Fibroblast of peridontal ligament (primary cell): ENCODE measurements around the gene SLC4A2.

ENCODE experiments used
- DNase-seq: peaks from one replicate; pipeline ENCODE4 v3.0.0-alpha.2; 2010; ENCODE audit errors: extremely low read depth

SLC4A2 gene

GRCh38 chr7:151043959-151044358, 15.4 kb upstream of the SLC4A2 start:
- no peak for DNase-seq

DNA sequence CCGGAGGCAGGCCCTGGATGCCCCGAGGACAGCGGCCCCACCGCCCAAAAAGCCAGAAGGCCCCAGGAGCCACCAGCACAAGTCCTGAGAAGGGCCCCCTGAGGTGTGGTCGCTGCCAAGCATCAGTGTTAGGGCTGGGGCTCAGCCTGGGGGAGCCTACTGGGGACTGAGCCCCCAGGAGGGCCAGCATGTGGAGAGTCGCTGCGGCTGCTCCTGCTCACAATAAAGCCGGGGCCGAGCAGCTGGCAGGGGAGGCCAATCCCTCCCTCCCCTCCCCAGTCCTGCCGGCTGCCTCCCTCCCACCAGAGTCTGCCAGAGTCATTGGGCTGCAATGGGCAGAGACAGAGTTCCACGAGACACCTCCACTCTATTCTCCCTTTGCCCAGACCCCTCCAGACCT, 14.1 kb upstream of the SLC4A2 start:
- no peak for DNase-seq

DNA sequence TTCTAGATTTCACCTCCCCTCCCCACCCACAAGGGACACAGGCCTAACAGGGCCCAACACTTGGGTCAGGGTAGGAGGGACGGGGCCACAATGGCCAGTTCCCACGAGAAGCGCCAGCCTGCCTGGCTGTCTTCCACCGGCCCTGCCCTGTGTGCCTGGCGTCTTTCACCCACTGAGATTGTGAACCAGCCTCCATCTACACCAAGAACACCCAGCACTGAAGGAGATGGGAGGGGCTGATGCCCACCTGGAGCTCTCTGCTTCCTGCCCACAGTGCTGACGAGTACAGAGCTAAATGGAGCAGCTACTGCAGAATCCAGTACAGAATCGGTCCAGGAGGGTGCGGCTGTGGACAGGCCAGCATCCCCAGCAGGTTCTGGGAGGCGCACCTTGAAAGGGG, 13.4 kb upstream of the SLC4A2 start:
- DNase-seq: no peak

- peak; percentile 76 for DNase-seq
Observed at GRCh38 chr7:151046603-151047573, 12.5 kb upstream of the SLC4A2 start.

GRCh38 chr7:151047976-151048815, 11.2 kb upstream of the SLC4A2 start, which contains the start of gene ASIC3:
Gene ASIC3 (plus strand): TSS chr7:151048531. CDS start chr7:151048886, 355 bp downstream.
- DNase-seq: no peak

GRCh38 chr7:151048911-151049463, 10.4 kb upstream of the SLC4A2 start:
- no peak for DNase-seq

DNA sequence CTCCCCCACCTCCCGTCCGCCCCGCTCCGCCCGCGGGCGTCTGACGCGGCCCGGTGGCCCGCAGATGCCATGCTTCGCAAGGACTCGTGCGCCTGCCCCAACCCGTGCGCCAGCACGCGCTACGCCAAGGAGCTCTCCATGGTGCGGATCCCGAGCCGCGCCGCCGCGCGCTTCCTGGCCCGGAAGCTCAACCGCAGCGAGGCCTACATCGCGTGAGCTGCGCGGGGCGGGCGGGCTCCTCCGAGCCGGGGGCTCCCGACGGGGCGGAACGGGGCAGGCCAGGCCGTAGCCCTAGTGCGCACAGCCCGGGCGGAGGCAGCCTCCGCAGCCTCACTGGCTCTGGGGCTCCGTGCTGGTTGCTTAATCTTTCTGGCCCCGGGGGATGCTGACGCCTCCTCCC, 8.3 kb upstream of the SLC4A2 start:
- peak; percentile 66 for DNase-seq

DNA sequence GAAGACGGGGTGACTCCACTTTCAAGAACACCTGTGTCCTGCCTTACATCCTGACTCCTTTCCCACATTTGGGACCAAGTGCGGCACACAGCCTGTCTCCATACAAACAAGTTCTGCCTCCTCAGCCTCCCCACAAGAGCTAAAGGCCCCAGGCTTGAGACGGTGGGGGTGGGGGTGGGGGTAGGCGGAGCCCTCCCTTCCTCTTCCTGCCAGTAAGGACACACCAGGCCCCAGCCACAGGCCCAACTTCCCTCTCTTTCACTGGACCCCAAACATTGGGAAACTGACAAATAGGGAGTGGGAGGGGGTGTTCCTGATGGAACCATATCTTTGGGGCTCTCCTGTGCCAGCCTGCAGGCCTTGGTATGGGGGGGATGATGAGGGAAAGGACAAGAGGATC, 6.3 kb upstream of the SLC4A2 start:
- no peak for DNase-seq

GRCh38 chr7:151053751-151054150, 5.6 kb upstream of the SLC4A2 start:
- DNase-seq: no peak

DNA sequence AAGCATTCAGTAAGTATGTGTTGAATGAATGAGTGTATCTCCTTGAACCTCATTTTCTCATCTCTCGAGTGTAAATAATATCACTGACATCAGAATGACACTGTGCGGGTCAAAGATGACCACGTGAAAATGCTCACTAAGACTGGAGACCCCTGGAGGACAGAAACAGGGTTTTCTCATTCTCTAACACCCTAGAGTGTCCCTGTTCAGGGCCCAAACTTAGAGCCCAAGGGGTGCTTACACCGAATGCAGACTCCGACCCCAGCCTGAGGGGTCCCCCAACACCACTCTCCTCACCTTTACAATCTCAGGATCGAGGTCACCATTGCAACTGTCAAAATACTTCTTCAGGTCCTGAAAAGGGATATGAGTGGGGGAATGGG, 3.1 kb upstream of the SLC4A2 start:
- no peak for DNase-seq

DNA sequence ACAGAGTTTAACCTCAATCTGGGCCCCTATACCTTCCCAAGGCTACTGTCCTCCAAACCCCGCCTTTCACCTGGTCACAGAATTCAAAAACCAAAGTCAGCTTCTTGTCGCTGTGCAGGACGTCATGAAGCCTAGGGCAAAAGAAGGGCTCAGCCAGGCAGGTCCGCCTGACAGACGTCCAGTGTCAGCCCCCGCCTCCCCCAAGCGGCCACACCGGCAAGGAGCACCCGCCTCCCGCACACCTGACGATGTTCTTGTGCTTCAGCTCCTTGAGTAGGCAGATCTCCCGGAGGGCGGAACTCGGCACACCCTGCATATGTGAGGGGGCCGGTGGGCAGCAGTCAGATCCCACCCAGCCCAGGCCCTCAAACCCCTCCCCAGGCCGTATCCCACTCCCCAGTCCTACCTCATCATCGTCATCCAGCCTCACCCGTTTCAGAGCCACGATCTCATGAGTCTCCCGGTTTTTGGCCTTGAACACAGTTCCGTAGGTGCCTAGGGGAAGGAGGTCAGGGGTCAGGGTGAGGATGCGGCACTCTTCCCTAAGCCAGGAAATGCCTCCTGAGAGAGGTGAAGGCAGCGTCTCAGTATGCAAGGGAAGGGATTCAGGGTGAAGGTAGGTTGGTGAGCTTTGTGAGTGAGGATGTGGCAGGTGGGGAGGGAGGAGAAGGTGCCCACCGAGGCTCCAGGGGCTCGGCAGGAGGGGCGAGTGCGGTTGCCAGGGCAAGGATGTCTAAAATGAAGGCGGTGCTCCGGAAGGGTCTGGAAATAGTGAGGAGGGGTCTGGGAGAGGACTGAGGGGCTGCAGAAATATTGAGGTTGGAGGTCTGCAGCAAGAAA, 2.5 kb upstream of the SLC4A2 start:
- DNase-seq: no peak

- DNase-seq: no peak
Observed at GRCh38 chr7:151057506-151057988, 1.8 kb upstream of the SLC4A2 start, which contains the start of gene CDK5. Gene CDK5 (minus strand): TSS chr7:151057897. CDS start chr7:151057848, 49 bp downstream.

DNA sequence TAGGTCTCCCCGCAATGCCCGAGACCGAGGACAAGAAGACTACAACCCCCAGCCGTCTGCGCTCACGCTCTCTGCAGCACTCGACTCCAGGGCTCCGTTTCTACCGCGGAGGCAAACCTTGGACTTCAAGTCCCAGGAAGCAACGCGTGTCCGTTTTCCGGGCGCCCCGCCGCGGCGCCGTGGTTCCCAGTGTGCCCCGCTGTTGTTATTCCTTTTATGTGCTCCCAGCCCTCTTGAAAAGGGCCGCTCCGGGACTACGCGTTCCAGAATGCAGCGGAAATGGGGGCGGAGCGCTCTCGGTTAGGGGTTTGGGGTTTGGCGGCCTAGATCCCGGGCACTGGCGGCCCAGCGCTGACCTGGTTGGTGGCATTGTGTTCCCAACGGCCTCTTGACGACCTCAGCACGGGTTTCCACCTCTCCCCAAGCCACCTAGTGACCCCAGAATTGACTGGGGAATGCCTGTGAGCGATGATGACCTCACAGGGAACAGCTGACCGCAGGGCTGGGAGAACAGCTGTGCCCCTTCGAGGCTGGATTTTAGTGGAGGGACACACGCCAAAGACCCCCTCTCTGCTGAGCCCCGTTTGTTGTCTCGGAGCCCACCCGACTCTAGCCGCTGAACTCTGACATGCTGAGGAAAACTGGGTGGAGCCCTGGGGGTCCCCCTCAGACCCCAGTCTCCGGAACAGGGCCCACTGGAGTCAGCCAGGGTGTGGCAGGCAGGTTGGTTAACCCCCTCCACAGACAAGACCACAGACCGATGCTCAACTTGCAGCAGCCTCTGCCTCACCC, 1.2 kb upstream of the SLC4A2 start:
- DNase-seq: peak; percentile 100

DNA sequence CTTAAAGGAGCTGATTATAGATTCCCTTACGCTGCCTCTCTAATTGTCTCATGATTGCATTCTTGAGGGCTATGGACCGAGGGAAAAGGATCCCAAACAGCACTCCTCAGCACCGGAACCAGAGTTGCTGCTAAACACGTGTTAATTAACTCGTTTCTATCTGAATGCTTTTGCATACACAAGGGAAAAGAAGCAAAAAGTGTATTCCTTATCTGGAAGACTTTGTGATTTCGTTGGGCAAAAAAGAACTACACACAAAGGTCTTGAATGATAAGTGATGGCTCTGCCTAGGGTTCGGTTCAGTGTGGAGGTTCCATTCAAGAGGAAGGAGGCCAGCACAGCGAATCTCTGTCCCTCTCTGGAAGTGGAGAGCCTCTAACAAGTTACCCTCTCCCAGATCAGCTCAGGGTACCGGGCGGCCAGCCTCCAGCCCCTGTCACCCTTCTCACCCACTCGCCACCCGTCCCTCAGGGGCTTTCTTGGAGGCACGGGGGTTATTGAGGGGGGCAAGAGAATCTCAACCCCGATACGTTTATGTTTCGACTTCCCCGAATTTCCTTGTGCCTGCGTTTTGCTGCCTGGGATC, 515 bp upstream of the SLC4A2 start:
- peak; percentile 48 for DNase-seq

- DNase-seq: no peak
Observed at GRCh38 chr7:151060113-151060415, 675 bp downstream of the SLC4A2 start.

DNA sequence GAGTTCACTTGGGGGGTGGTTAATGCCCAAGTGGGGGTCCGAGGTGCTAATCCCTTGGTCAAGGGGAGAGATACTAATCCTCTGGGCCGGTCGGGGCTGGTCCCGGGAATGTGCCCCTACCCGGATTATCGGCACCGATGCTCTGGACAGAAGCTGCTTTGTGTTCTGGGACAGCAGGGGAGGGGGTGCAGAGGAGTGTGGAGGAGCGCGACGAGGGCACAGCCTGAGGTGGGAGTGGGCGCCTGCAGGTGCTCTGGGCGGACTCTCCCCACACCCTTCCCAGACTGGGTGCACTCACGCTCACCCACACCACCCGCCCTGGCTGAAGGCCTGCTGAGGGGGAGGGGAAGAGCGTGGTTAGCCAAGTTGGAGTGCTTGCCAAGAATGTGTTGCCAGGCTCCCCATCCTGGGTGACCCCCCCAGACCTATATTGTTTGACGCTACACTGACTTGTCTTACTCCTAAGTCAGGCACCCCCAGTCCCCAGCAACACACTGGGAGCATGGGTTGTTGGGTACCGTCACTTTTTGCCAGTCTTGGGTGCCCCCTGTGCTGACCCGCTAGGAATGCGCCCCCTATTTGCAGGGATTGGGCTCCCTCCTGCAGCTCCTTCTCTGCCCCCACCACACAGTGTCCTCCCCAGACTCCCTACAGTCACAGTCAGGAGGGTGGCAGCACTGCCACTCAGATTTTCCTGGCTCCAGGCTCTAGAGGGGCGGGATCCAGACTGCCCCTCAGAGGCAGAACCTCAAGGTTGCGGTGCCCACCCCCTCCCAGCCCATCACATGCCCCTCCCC, 1.2 kb downstream of the SLC4A2 start:
- DNase-seq: peak; percentile 12

DNA sequence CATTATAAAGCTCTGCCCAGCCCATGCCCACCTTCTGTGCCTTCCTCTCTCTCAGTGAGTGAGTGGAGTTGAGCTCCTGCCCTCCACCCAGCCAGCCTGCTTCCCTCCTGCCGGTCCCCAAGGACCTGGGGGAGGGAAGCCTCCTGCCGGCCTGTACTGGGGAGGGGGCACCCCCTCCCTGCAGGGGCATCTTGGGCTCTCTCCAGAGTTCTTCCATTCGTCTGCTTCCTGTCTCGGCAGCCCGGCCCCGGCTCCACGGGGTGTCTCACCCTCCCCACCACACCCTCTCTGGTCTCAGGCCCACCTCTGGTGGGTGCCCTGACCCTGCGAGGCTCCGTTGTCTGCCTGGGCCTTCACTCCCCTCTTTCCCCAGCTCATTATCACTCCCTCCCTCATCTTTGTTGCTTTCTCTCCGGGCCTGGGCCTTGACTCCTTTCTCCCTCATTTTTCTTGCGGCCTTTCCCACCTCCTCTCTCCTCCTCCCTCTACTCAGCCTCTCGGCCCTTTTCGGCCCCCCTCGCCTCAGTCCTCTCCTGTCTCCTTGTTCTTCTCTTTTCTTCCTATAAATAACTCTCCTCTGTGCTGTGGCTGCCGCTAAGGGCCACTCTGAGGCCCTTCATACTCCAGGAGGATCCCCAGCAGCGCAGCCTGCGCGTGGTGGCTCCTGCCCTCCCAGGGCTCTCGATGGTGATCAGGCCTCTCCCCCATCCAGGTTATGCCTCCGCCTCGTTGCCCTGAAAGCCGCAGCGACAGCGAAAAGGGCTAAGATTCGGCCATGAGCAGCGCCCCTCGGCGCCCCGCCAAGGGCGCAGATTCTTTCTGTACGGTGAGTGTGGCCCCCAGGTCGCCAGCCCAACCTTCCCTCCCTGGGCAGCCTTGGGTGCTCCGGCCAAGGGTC, 2.1 kb downstream of the SLC4A2 start:
- no peak for DNase-seq

GRCh38 chr7:151062111-151062398, 2.7 kb downstream of the SLC4A2 start:
- DNase-seq: no peak
